OCI-LY7 (cell line): ENCODE measurements around the gene HSD3B1. TPM values are rescaled to one million over a fixed set of nuclear protein-coding genes. Genes with fewer than 3 reads are reported as not detected.
A peak's percentile ranks its signal among the peaks of the same experiment; 100 is the strongest.

ENCODE experiments used
- BruUV-seq: library from RNA; stranded (reverse); fragments of 400-500 nt; replicated peaks from 2 replicates; lab custom pipeline; 2021; lab: Mats Ljungman, UMichigan
- CTCF ChIA-PET: fragments of 300-600 bp; sonication (Branson Sonifier 250); formaldehyde crosslinking; loops from one replicate; lab custom pipeline; 2022; ENCODE audit warnings: antibody characterized with exemption; ENCODE audit not compliant: unreplicated experiment; lab: Charles Lee
- POLR2A ChIA-PET: fragments of 300-600 bp; sonication (Branson Sonifier 250); formaldehyde crosslinking; loops from one replicate; lab custom pipeline; 2022; ENCODE audit warnings: antibody characterized with exemption; lab: Charles Lee
- DNase-seq: peaks from one replicate; pipeline ENCODE4 v3.0.0-alpha.2; 2015; ENCODE audit warnings: low spot score
- H2AFZ ChIP-seq: fragments of 200-600 bp; sonication (generic), shearing (Covaris generic); 2 replicates; pipeline ENCODE4 v1.6.1; 2014; ENCODE audit warnings: mild to moderate bottlenecking, antibody characterized with exemption, low read length, moderate library complexity
- H3K27ac ChIP-seq: fragments of 200-600 bp; sonication (generic); 2 replicates; pipeline ENCODE4 v1.5.1; 2014; ENCODE audit warnings: mixed run types, low read depth, mild to moderate bottlenecking, moderate library complexity, low read length, inconsistent platforms; ENCODE audit not compliant: poor library complexity, severe bottlenecking
- H3K36me3 ChIP-seq: fragments of 200-600 bp; sonication (generic); 2 replicates; pipeline ENCODE4 v1.6.1; 2014; ENCODE audit warnings: mild to moderate bottlenecking, antibody characterized with exemption, low read length, moderate library complexity, mixed read lengths; ENCODE audit not compliant: insufficient read depth
- H3K4me1 ChIP-seq: fragments of 200-600 bp; sonication (generic); 2 replicates; pipeline ENCODE4 v1.5.1; 2014; ENCODE audit warnings: mild to moderate bottlenecking, low read length; ENCODE audit not compliant: insufficient read depth, poor library complexity, severe bottlenecking
- H3K4me2 ChIP-seq: fragments of 200-600 bp; sonication (generic); 2 replicates; pipeline ENCODE4 v1.6.1; 2014; ENCODE audit warnings: mild to moderate bottlenecking, low read length
- H3K4me3 ChIP-seq: fragments of 200-600 bp; sonication (generic); 2 replicates; pipeline ENCODE4 v1.5.1; 2014; ENCODE audit warnings: mild to moderate bottlenecking, low read depth, low read length; ENCODE audit not compliant: poor library complexity, severe bottlenecking
- H3K79me2 ChIP-seq: fragments of 200-600 bp; sonication (generic); 2 replicates; pipeline ENCODE4 v1.6.1; 2016; ENCODE audit warnings: low read depth, mild to moderate bottlenecking, low read length, moderate library complexity, mixed read lengths; ENCODE audit not compliant: insufficient read depth
- H3K9me2 ChIP-seq: fragments of 200-600 bp; sonication (generic); 2 replicates; pipeline ENCODE4 v1.6.1; 2016; ENCODE audit warnings: mild to moderate bottlenecking, low read length, mixed read lengths; ENCODE audit not compliant: insufficient read depth
- H3K9me3 ChIP-seq: fragments of 200-600 bp; sonication (generic); 2 replicates; pipeline ENCODE4 v1.6.1; 2014; ENCODE audit warnings: mild to moderate bottlenecking, mixed run types, low read length, mixed read lengths
- H4K20me1 ChIP-seq: fragments of 200-600 bp; sonication (generic); 2 replicates; pipeline ENCODE4 v1.6.1; 2014; ENCODE audit warnings: mild to moderate bottlenecking, antibody characterized with exemption, low read length, moderate library complexity, mixed read lengths; ENCODE audit not compliant: insufficient read depth
- CTCF ChIP-seq: fragments of 200-600 bp; sonication (generic); conservative IDR thresholded peaks from 2 replicates; pipeline ENCODE4 v1.5.1; 2014; ENCODE audit warnings: mild to moderate bottlenecking, antibody characterized with exemption, low read length, moderate library complexity, mixed read lengths
- EZH2phosphoT487 ChIP-seq: fragments of 200-600 bp; sonication (generic); IDR thresholded peaks from 2 replicates; pipeline ENCODE4 v1.6.1; 2018; ENCODE audit warnings: low read depth, borderline replicate concordance, mild to moderate bottlenecking, mixed run types, antibody characterized with exemption, low read length, moderate library complexity, mixed read lengths
- intact Hi-C: fragments of 100-400 bp; cut with micrococcal nuclease; formaldehyde crosslinking; loops from one replicate; pipeline ENCODE4 v1.10.0; 2022; ENCODE audit not compliant: unreplicated experiment
- total RNA-seq, 2 experiments: library from RNA; depleted of rRNA in 1 of 2; stranded (reverse); fragments of >200 nt in 1 of 2; shearing (Covaris generic) in 1 of 2; gene quantifications; 2 replicates each; pipeline ENCODE4 v1.2.3, GENCODE V29; 2014 to 2022

The HSD3B1 gene
- total RNA-seq, 2 experiments from 2014 or later: not detected

- Histone ChIP-seq H3K36me3 (no peaks in the 10 kb centered on the region), H4K20me1 (no peaks in the 10 kb centered on the region), H3K9me3 (no peaks in the 10 kb centered on the region), H2AFZ (no peak overlapping the region), H3K4me3 (no peak overlapping the region), H3K4me2 (no peak overlapping the region), H3K79me2 (no peaks in the 10 kb centered on the region), H3K4me1 (no peaks in the 10 kb centered on the region), H3K9me2 (no peaks in the 10 kb centered on the region), H3K27ac (no peak overlapping the region)
- no TSS peak for BruUV-seq
- TF ChIP-seq CTCF (no peak), EZH2phosphoT487 (no peak)
- intact Hi-C loops: no loop called here
- CTCF ChIA-PET: no interaction called here
- POLR2A ChIA-PET: no interaction called here
- DNase-seq: no peak
These were observed 34.4 kb downstream of the HSD3B1 start for GRCh38 chr1:119541389-119541788.

- Histone ChIP-seq H3K4me2 (no peak overlapping the region), H3K9me3 (no peaks in the 10 kb centered on the region), H3K79me2 (no peaks in the 10 kb centered on the region), H4K20me1 (no peaks in the 10 kb centered on the region), H2AFZ (no peak overlapping the region), H3K4me1 (no peaks in the 10 kb centered on the region), H3K36me3 (no peaks in the 10 kb centered on the region), H3K27ac (no peak overlapping the region), H3K4me3 (no peak overlapping the region), H3K9me2 (no peaks in the 10 kb centered on the region)
- no peak for TF ChIP-seq EZH2phosphoT487
- TF ChIP-seq CTCF: no peak
- intact Hi-C loops: no loop called here
- no TSS peak for BruUV-seq
- ChIA-PET CTCF (no interaction called here), POLR2A (no interaction called here)
- no peak for DNase-seq
These were observed 35.5 kb downstream of the HSD3B1 start for GRCh38 chr1:119542492-119542946.

GRCh38 chr1:119544165-119544762 lies 37.3 kb downstream of the HSD3B1 start:
- H2AFZ ChIP-seq: no peak overlapping the region
- TF ChIP-seq EZH2phosphoT487 (no peak), CTCF (peak; percentile 70)
- POLR2A ChIA-PET: no interaction called here
- no peaks in the 10 kb centered on the region for H3K36me3 ChIP-seq
- BruUV-seq: no TSS peak
- no peaks in the 10 kb centered on the region for H4K20me1 ChIP-seq
- no peaks in the 10 kb centered on the region for H3K9me2 ChIP-seq
- no peak overlapping the region for H3K4me2 ChIP-seq
- no peak overlapping the region for H3K4me3 ChIP-seq
- no peak overlapping the region for H3K27ac ChIP-seq
- DNase-seq: peak; percentile 6
- H3K79me2 ChIP-seq: no peaks in the 10 kb centered on the region
- H3K4me1 ChIP-seq: no peaks in the 10 kb centered on the region
- no peaks in the 10 kb centered on the region for H3K9me3 ChIP-seq
- intact Hi-C loops: no loop called here
- CTCF ChIA-PET: no interaction called here
